Measurements from ENCODE around the gene YY1AP1. TPM values are rescaled to one million over a fixed set of nuclear protein-coding genes. Genes with fewer than 3 reads are reported as not detected.
"Not testable (repeated sequence)": the region's sequence is repeated elsewhere in the genome, so short reads cannot be mapped to it uniquely, and the experiment has no call there.

Gene YY1AP1
- polyA plus RNA-seq, 1 of the 3 experiments (the other 2 are of a cell fraction): 45.0 TPM

DNA sequence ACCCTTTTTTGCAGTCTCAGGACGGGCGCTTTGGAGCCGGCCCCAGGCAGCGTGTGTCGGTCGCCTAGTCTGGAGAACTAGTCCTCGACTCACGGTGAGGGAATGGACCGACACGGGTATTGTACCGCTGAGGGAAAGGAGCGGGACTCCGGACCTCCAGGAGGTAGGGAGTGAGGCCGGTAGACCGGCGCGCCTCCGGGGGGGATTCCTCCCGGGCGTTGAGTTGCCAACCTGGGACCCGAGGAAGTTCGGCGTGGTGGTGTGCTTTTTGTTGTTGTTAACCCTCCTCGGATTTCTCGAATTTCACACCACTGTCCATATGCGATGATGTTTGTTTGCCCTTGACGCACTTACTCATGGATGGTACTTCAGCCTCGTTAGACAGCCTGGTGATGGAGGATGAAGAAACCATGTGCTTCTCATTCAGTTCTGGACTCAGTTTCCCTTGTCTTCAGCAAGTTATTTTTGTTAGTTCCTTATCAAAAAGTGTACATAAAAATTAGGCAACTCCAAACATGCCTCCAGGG lies 570 bp upstream of the YY1AP1 start, which contains the start of gene DAP3:
Gene DAP3 (plus strand): TSS at position 11 of the 527 bp plus-strand sequence. CDS start 20,689 bp downstream, outside the sequence.
- H3K79me2 ChIP-seq (ENCODE audit: insufficient read depth): peaks cover 89% of the 10 kb centered on the region
- peaks cover 24% of the 10 kb centered on the region for H4K20me1 ChIP-seq (ENCODE audit: insufficient read depth)
- TF ChIP-seq MXI1 (IDR thresholded peaks at IDR 0.05; ENCODE audit: low read depth, low read length) (peak; percentile 68; the same call in 1 of the 2 replicates), POLR2AphosphoS5 (IDR thresholded peaks at IDR 0.05; ENCODE audit: low read depth, low read length) (peak; percentile 75), TAF1 (IDR thresholded peaks at IDR 0.05; ENCODE audit: borderline replicate concordance, low read depth, low read length) (peak; percentile 72; the same call in 1 of the 2 replicates)
- TF ChIP-seq, protein P1, sequence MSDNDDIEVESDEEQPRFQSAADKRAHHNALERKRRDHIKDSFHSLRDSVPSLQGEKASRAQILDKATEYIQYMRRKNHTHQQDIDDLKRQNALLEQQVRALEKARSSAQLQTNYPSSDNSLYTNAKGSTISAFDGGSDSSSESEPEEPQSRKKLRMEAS (IDR thresholded peaks at IDR 0.05; ENCODE audit: low read depth): 0 out of 2 replicates have a peak, but pooled peaks have one; percentile 11
- TF ChIP-seq, protein P2, sequence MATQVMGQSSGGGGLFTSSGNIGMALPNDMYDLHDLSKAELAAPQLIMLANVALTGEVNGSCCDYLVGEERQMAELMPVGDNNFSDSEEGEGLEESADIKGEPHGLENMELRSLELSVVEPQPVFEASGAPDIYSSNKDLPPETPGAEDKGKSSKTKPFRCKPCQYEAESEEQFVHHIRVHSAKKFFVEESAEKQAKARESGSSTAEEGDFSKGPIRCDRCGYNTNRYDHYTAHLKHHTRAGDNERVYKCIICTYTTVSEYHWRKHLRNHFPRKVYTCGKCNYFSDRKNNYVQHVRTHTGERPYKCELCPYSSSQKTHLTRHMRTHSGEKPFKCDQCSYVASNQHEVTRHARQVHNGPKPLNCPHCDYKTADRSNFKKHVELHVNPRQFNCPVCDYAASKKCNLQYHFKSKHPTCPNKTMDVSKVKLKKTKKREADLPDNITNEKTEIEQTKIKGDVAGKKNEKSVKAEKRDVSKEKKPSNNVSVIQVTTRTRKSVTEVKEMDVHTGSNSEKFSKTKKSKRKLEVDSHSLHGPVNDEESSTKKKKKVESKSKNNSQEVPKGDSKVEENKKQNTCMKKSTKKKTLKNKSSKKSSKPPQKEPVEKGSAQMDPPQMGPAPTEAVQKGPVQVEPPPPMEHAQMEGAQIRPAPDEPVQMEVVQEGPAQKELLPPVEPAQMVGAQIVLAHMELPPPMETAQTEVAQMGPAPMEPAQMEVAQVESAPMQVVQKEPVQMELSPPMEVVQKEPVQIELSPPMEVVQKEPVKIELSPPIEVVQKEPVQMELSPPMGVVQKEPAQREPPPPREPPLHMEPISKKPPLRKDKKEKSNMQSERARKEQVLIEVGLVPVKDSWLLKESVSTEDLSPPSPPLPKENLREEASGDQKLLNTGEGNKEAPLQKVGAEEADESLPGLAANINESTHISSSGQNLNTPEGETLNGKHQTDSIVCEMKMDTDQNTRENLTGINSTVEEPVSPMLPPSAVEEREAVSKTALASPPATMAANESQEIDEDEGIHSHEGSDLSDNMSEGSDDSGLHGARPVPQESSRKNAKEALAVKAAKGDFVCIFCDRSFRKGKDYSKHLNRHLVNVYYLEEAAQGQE (IDR thresholded peaks at IDR 0.05; ENCODE audit: low read depth, low read length): 0 out of 2 replicates have a peak, but pooled peaks have one; percentile 17
- H3K27me3 ChIP-seq (ENCODE audit: insufficient read depth); H3K4me1 ChIP-seq (ENCODE audit: control insufficient read depth in 1 of 2, insufficient read depth in 2 of 2, low read depth in 1 of 2, low read length in 1 of 2); H3K9me2 ChIP-seq; H3K9me3 ChIP-seq; POLR2A ChIA-PET; H3F3A ChIP-seq (replicated peaks; ENCODE audit: insufficient read depth); CTCF ChIA-PET: not testable (repeated sequence)
- H3K9ac ChIP-seq: peak within 1 kb of the TSS; percentile 99
- H3K36me3 ChIP-seq (replicated peaks in 1 of 2; ENCODE audit: control insufficient read depth in 1 of 2, insufficient read depth in 2 of 2, low read length in 1 of 2): peaks cover 24 to 37% of the 10 kb centered on the region in 2 experiments
- H3K4me2 ChIP-seq: peak within 1 kb of the TSS; percentile 73
- under 1% methylated on average over 28 of the region's 28 CpGs for WGBS (ENCODE audit: low lambda C conversion rate)
- H3K27ac ChIP-seq (ENCODE audit: low read depth in 2 of 2, low read length in 1 of 2): peak within 1 kb of the TSS; percentile 96 to 99
- peak; percentile 90 for DNase-seq
- H2AFZ ChIP-seq (ENCODE audit: low read depth): peak within 1 kb of the TSS; percentile 80
- H3K4me3 ChIP-seq (ENCODE audit: low read depth in 2 of 2, low read length in 1 of 2): peak within 1 kb of the TSS; percentile 63 to 94

DNA sequence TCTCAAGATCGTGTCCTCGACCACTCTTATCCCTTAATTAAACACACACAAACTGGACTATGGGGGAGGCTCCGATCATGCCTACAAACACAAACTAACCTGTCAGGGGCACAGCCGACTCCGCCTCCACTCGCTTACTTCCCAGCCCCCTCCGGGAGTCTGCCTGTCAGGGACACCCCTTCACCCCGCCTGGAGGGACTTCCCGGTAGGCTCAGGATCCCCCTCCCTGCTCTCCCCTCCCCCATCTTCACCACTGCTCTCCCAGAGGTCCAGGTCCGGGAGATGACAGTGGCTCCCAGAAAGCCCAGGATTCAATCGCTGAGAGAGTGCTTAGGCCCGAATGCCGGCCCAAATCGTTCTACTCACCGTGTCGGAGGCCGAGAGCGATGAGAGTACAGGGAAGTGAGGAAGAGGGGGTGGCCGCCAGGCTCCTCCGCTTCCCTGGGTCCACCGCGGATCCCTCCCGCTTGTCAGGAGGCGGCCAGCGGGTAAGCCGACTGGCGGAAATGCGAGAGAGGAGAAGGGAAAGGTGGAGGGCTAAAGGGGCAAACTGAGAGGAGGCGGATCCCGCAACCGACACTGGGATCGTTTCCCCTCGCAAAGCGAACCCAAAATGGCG lies 760 bp downstream of the YY1AP1 start:
- 1% methylated on average over 27 of the region's 35 CpGs for WGBS (ENCODE audit: low lambda C conversion rate)
- H3K9me2 ChIP-seq; H3K4me1 ChIP-seq (ENCODE audit: control insufficient read depth in 1 of 2, insufficient read depth in 2 of 2, low read depth in 1 of 2, low read length in 1 of 2); H3K27me3 ChIP-seq (ENCODE audit: insufficient read depth); H3K9me3 ChIP-seq; POLR2A ChIA-PET; DNase-seq; H3F3A ChIP-seq (replicated peaks; ENCODE audit: insufficient read depth): not testable (repeated sequence)
- peak overlapping the region; percentile 96 to 99 for H3K27ac ChIP-seq (ENCODE audit: low read depth in 2 of 2, low read length in 1 of 2)
- peak overlapping the region; percentile 73 for H3K4me2 ChIP-seq
- H3K9ac ChIP-seq: peak overlapping the region; percentile 99
- H4K20me1 ChIP-seq (ENCODE audit: insufficient read depth): peaks cover 37% of the 10 kb centered on the region
- peak overlapping the region; percentile 63 to 94 for H3K4me3 ChIP-seq (ENCODE audit: low read depth in 2 of 2, low read length in 1 of 2)
- H3K79me2 ChIP-seq (ENCODE audit: insufficient read depth): peaks cover 89% of the 10 kb centered on the region
- CTCF ChIA-PET: interaction anchor here (0.9 kb wide), 1 partner anchor 135 kb away, joined by 3 read pairs; no protein-coding TSS in a partner anchor
- TF ChIP-seq TAF1 (IDR thresholded peaks at IDR 0.05; ENCODE audit: borderline replicate concordance, low read depth, low read length): peak; percentile 45; the same call in 1 of the 2 replicates
- H3K36me3 ChIP-seq (replicated peaks in 1 of 2; ENCODE audit: control insufficient read depth in 1 of 2, insufficient read depth in 2 of 2, low read length in 1 of 2): peaks cover 19 to 28% of the 10 kb centered on the region in 2 experiments
- peak overlapping the region; percentile 80 for H2AFZ ChIP-seq (ENCODE audit: low read depth)

All from SK-N-SH (cell line).